Loucy (cell line): ENCODE data around the gene ST7L.

ENCODE experiments used
- CTCF ChIP-seq: fragments of 200-600 bp; sonication (generic); conservative IDR thresholded peaks from 2 replicates; pipeline ENCODE4 v1.5.1; 2014; ENCODE audit warnings: mild to moderate bottlenecking, antibody characterized with exemption, low read length
- EZH2phosphoT487 ChIP-seq: fragments of 200-600 bp; IDR thresholded peaks from 2 replicates; pipeline ENCODE4 v1.6.1; 2018; ENCODE audit warnings: antibody characterized with exemption, mild to moderate bottlenecking, moderate library complexity, borderline replicate concordance

GRCh38 chr1:112507336-112507735 is 111.6 kb downstream of the ST7L start:
- TF ChIP-seq CTCF (no peak), EZH2phosphoT487 (no peak)
